NCI-H2081 (cell line): ENCODE measurements around the gene OLFML3.
A peak's percentile ranks its signal among the peaks of the same experiment; 100 is the strongest.
"Not testable (repeated sequence)": the region's sequence is repeated elsewhere in the genome, so short reads cannot be mapped to it uniquely, and the experiment has no call there.

ENCODE experiments used
- DNase-seq, 2 experiments: peaks; one replicate each; lab custom pipeline; 2025; lab: John Stamatoyannopoulos, UW

Gene OLFML3

GRCh38 chr1:113991467-113991997 is 12.3 kb downstream of the OLFML3 start:
- no peak for DNase-seq

GRCh38 chr1:113993072-113993471 is 13.8 kb downstream of the OLFML3 start:
- DNase-seq, result no peak

- no peak for DNase-seq
Measured at GRCh38 chr1:113993766-113994165, 14.5 kb downstream of the OLFML3 start.

GRCh38 chr1:113995382-113995781 is 16.1 kb downstream of the OLFML3 start:
- no peak for DNase-seq

GRCh38 chr1:113998361-113998760 is 19.1 kb downstream of the OLFML3 start:
- DNase-seq, result peak in 1 of 2 experiments; percentile 21

GRCh38 chr1:113999233-113999632 is 20.0 kb downstream of the OLFML3 start:
- DNase-seq, result no peak

- DNase-seq, result peak in 1 of 2 experiments; percentile 61
Measured at GRCh38 chr1:113999799-114000198, 20.5 kb downstream of the OLFML3 start.

GRCh38 chr1:114000406-114000805 is 21.1 kb downstream of the OLFML3 start:
- DNase-seq, result peak in 1 of 2 experiments; percentile 21

GRCh38 chr1:114002492-114003239 is 23.4 kb downstream of the OLFML3 start:
- no peak for DNase-seq

GRCh38 chr1:114003431-114003830 is 24.2 kb downstream of the OLFML3 start:
- no peak for DNase-seq

GRCh38 chr1:114006825-114007224 is 27.6 kb downstream of the OLFML3 start:
- DNase-seq, result not testable (repeated sequence)

GRCh38 chr1:114008480-114008941 is 29.2 kb downstream of the OLFML3 start:
- DNase-seq, result no peak

GRCh38 chr1:114008993-114009392 is 29.7 kb downstream of the OLFML3 start:
- no peak for DNase-seq

- DNase-seq, result no peak
Measured at GRCh38 chr1:114009393-114009792, 30.1 kb downstream of the OLFML3 start.

GRCh38 chr1:114010433-114011184 is 31.3 kb downstream of the OLFML3 start:
- no peak for DNase-seq

- no peak for DNase-seq
Measured at GRCh38 chr1:114011796-114012195, 32.5 kb downstream of the OLFML3 start.

GRCh38 chr1:114015075-114015474 is 35.8 kb downstream of the OLFML3 start:
- no peak for DNase-seq

GRCh38 chr1:114019724-114020123 is 40.5 kb downstream of the OLFML3 start:
- DNase-seq, result not testable (repeated sequence)

- no peak for DNase-seq
Measured at GRCh38 chr1:114021665-114022099, 42.4 kb downstream of the OLFML3 start.

- DNase-seq, result no peak
Measured at GRCh38 chr1:114022877-114023276, 43.6 kb downstream of the OLFML3 start.

GRCh38 chr1:114023377-114023776 is 44.1 kb downstream of the OLFML3 start:
- no peak for DNase-seq

GRCh38 chr1:114024049-114024448 is 44.8 kb downstream of the OLFML3 start:
- no peak for DNase-seq
